HepG2 (cell line): Measurements from ENCODE around the gene INO80C. TPM values are rescaled to one million over a fixed set of nuclear protein-coding genes. Genes with fewer than 3 reads are reported as not detected.

Experiments used
- ATAC-seq: fragments of 200-7000 bp; cut with Tn5 transposase; 3 replicates; pipeline ENCODE4 v1.9.1; 2020; ENCODE audit warnings: mild to moderate bottlenecking, moderate library complexity
- BruUV-seq: library from RNA; stranded (reverse); fragments of 400-500 nt; replicated peaks from 2 replicates; lab custom pipeline; 2021; lab: Mats Ljungman, UMichigan
- CTCF ChIA-PET: fragments of 300-600 bp; formaldehyde crosslinking; extraction: SDS; loops from one replicate; lab custom pipeline; 2021; ENCODE audit warnings: low total read pairs, inconsistent platforms, low intra/inter-chr PET ratio; lab: Yijun Ruan, JAX
- POLR2A ChIA-PET: fragments of 350-600 bp; sonication (Branson Sonifier 250); formaldehyde crosslinking; loops from one replicate; lab custom pipeline; 2020; ENCODE audit warnings: antibody characterized with exemption, inconsistent platforms; lab: Yijun Ruan, JAX
- DNase-seq: peaks from one replicate; pipeline ENCODE4 v3.0.0-alpha.2; 2015; ENCODE audit warnings: low spot score
- FAIRE-seq: peaks from 3 replicates; lab custom pipeline; 2011; peaks lifted over from hg19 to GRCh38; lab: Jason Lieb, UNC
- H2AFZ ChIP-seq: one replicate; pipeline ENCODE4 v1.6.1; 2011; ENCODE audit warnings: low read length, inconsistent platforms
- H3K27ac ChIP-seq: fragments of 300-600 bp; 3 replicates; pipeline ENCODE4 v1.8.0; 2011; ENCODE audit warnings: mixed run types, mild to moderate bottlenecking, mixed read lengths, low read length, inconsistent platforms; ENCODE audit not compliant: insufficient read depth; ENCODE audit errors: extremely low read length
- H3K27me3 ChIP-seq, 2 experiments: fragments of 200-600 bp in 1 of 2; 2 replicates in 1 of 2; 3 replicates in 1 of 2; pipeline versions ENCODE4 v1.6.0 to v1.8.0; 2011; ENCODE audit warnings: low read length in 2 of 2, mild to moderate bottlenecking in 2 of 2, moderate library complexity in 2 of 2, inconsistent platforms in 1 of 2; ENCODE audit not compliant: insufficient read depth in 2 of 2, control insufficient read depth in 1 of 2
- H3K36me3 ChIP-seq, 2 experiments: fragments of 200-600 bp in 1 of 2; replicated peaks in 1 of 2; 2 replicates in 1 of 2; 3 replicates in 1 of 2; pipeline versions ENCODE4 v1.5.1 to v1.8.0; 2011; ENCODE audit warnings: low read length in 2 of 2, inconsistent platforms in 1 of 2; ENCODE audit not compliant: insufficient read depth in 2 of 2, control insufficient read depth in 1 of 2
- H3K4me1 ChIP-seq: 2 replicates; pipeline ENCODE4 v1.5.1; 2012; ENCODE audit warnings: low read length, inconsistent platforms; ENCODE audit not compliant: insufficient read depth
- H3K4me2 ChIP-seq: 2 replicates; pipeline ENCODE4 v1.6.0; 2011; ENCODE audit warnings: low read depth, low read length, inconsistent platforms
- H3K4me3 ChIP-seq, 3 experiments: fragments of 200-600 bp in 1 of 3; sonication (generic), shearing (Covaris generic) in 1 of 3; replicated peaks in 1 of 3; 2 replicates each; pipeline ENCODE4 v1.5.1; 2011 to 2016; ENCODE audit warnings: low read length in 3 of 3, inconsistent platforms in 2 of 3, low read depth in 2 of 3, mild to moderate bottlenecking in 2 of 3, control low read depth in 1 of 3, mixed read lengths in 1 of 3; ENCODE audit not compliant: insufficient read depth in 1 of 3
- H3K79me2 ChIP-seq: one replicate; pipeline ENCODE4 v1.6.1; 2011; ENCODE audit warnings: low read length, inconsistent platforms; ENCODE audit not compliant: insufficient read depth
- H3K9ac ChIP-seq: 2 replicates; pipeline ENCODE4 v1.6.0; 2011; ENCODE audit warnings: mild to moderate bottlenecking, low read depth, low read length, inconsistent platforms; ENCODE audit not compliant: insufficient read depth
- H3K9me3 ChIP-seq: 2 replicates; pipeline ENCODE4 v1.5.1; 2012; ENCODE audit warnings: mild to moderate bottlenecking, low read length
- H4K20me1 ChIP-seq: 2 replicates; pipeline ENCODE4 v1.6.0; 2011; ENCODE audit warnings: inconsistent platforms, mild to moderate bottlenecking, low read length, moderate library complexity; ENCODE audit not compliant: insufficient read depth
- AHR ChIP-seq: IDR thresholded peaks from 2 replicates; pipeline ENCODE4 v1.6.1; 2018; ENCODE audit warnings: missing genetic modification reagents, missing compliant biosample characterization
- CEBPG ChIP-seq: IDR thresholded peaks from 2 replicates; pipeline ENCODE4 v1.6.1; 2016
- GATAD1 ChIP-seq: IDR thresholded peaks from 2 replicates; pipeline ENCODE4 v1.6.1; 2016; ENCODE audit warnings: missing genetic modification reagents, missing compliant biosample characterization
- GATAD2A ChIP-seq: IDR thresholded peaks from 2 replicates; pipeline ENCODE4 v1.6.1; 2016
- KDM2A ChIP-seq: sonication (generic); formaldehyde crosslinking; IDR thresholded peaks from 2 replicates; pipeline ENCODE4 v1.4.0; 2020; ENCODE audit warnings: low read depth, missing genetic modification reagents, borderline replicate concordance
- KLF9 ChIP-seq: IDR thresholded peaks from 2 replicates; pipeline ENCODE4 v1.6.1; 2016; ENCODE audit warnings: low read depth
- MEF2D ChIP-seq: sonication (generic); formaldehyde crosslinking; IDR thresholded peaks from 2 replicates; pipeline ENCODE4 v1.5.1; 2020; ENCODE audit warnings: mild to moderate bottlenecking, missing genetic modification reagents
- MIER3 ChIP-seq: IDR thresholded peaks from 2 replicates; pipeline ENCODE4 v1.6.1; 2016; ENCODE audit warnings: missing compliant biosample characterization, borderline replicate concordance
- PTBP1 ChIP-seq: fragments of 200-400 bp; formaldehyde crosslinking; IDR thresholded peaks from 2 replicates; pipeline ENCODE4 v1.6.1; 2018; ENCODE audit warnings: low read length, low read depth; ENCODE audit not compliant: poor library complexity, severe bottlenecking
- RAD21 ChIP-seq: fragments of 450-650 bp; formaldehyde crosslinking; IDR thresholded peaks from 2 replicates; pipeline ENCODE4 v1.5.0; 2020; ENCODE audit warnings: mild to moderate bottlenecking
- RELA ChIP-seq: sonication (generic); formaldehyde crosslinking; IDR thresholded peaks from 2 replicates; pipeline ENCODE4 v1.4.0; 2020; ENCODE audit warnings: missing genetic modification reagents
- REPIN1 ChIP-seq: sonication (generic); formaldehyde crosslinking; IDR thresholded peaks from 2 replicates; pipeline ENCODE4 v1.8.0; 2022; ENCODE audit warnings: missing genetic modification reagents, low read depth, mild to moderate bottlenecking, borderline replicate concordance
- TCF12 ChIP-seq, 2 experiments: fragments of 450-650 bp in 1 of 2; sonication (generic) in 1 of 2; formaldehyde crosslinking in 1 of 2; IDR thresholded peaks; 2 replicates each; pipeline versions ENCODE4 v1.6.1 to v1.8.0; 2017 to 2022; ENCODE audit warnings: antibody characterized with exemption in 1 of 2, mild to moderate bottlenecking in 1 of 2, missing genetic modification reagents in 1 of 2, moderate library complexity in 1 of 2
- TCF7 ChIP-seq: sonication (generic); IDR thresholded peaks from 2 replicates; pipeline ENCODE4 v1.6.1; 2016; ENCODE audit warnings: antibody characterized with exemption, low read depth
- U2AF2 ChIP-seq: fragments of 200-400 bp; formaldehyde crosslinking; IDR thresholded peaks from 2 replicates; pipeline ENCODE4 v1.6.1; 2017; ENCODE audit warnings: low read depth, mild to moderate bottlenecking, low read length
- ZBTB4 ChIP-seq: sonication (generic); formaldehyde crosslinking; IDR thresholded peaks from 2 replicates; pipeline ENCODE4 v1.4.0; 2020; ENCODE audit warnings: missing genetic modification reagents, mild to moderate bottlenecking, borderline replicate concordance
- ZNF12 ChIP-seq: sonication (generic); formaldehyde crosslinking; IDR thresholded peaks from 2 replicates; pipeline ENCODE4 v1.5.0; 2020; ENCODE audit warnings: missing genetic modification reagents
- ZNF503 ChIP-seq: sonication (generic); formaldehyde crosslinking; IDR thresholded peaks from 2 replicates; pipeline ENCODE4 v1.4.0; 2020; ENCODE audit warnings: missing genetic modification reagents
- ZNF784 ChIP-seq: sonication (generic); formaldehyde crosslinking; IDR thresholded peaks from 2 replicates; pipeline ENCODE4 v1.5.1; 2020; ENCODE audit warnings: missing genetic modification reagents, mild to moderate bottlenecking, borderline replicate concordance
- WGBS: methylation state at CpG from one replicate; pipeline ENCODE4 v1.1.6; 2017; ENCODE audit warnings: low lambda C conversion rate; 5-methylcytosine and 5-hydroxymethylcytosine counted together
- in situ Hi-C: cut with HindIII; loops from 2 replicates; pipeline ENCODE4 v1.10.0; 2017; ENCODE audit warnings: low pct_unique_long_range_greater_than_20kb; ENCODE audit not compliant: extremely low pct_ligation_motif_present
- intact Hi-C: fragments of 100-400 bp; cut with micrococcal nuclease; formaldehyde crosslinking; loops from one replicate; pipeline ENCODE4 v1.10.0; 2022; ENCODE audit not compliant: unreplicated experiment
- polyA plus RNA-seq, 8 experiments: library from polyadenylated mRNA; depleted of rRNA in 3 of 8; stranded (reverse) in 7 of 8; unstranded in 1 of 8; fragments of >200 nt; fragmentation: Illumina TruSeq in 4 of 8; extraction: Trizol in 4 of 8; gene quantifications; 2 replicates each; pipeline versions ENCODE4 v1.2.1 to v1.2.3, GENCODE V29; 2011 to 2016; ENCODE audit warnings: low read depth in 4 of 8, missing spikeins in 1 of 8, mixed read lengths in 1 of 8; ENCODE audit not compliant: insufficient read depth in 1 of 8
- total RNA-seq, 5 experiments: library from RNA; depleted of rRNA; stranded (reverse); fragments of >200 nt; fragmentation: Illumina TruSeq; extraction: Trizol; gene quantifications; 2 replicates each; pipeline ENCODE4 v1.2.3, GENCODE V29; 2016; ENCODE audit warnings: low read depth in 1 of 5

Gene INO80C
- total and polyA plus RNA-seq, 2 of the 13 experiments (the other 11 are each of a cell fraction or from before 2014, with no cell fraction given) = 8.2 to 15.4 TPM

- Histone ChIP-seq H3K9me3 (no peaks in the 10 kb centered on the region), H3K27ac (no peak overlapping the region), H3K79me2 (no peaks in the 10 kb centered on the region), H3K36me3 (peaks cover under 1 to 2% of the 10 kb centered on the region in 2 experiments; a peak in 2 of 5 replicates), H3K4me2 (no peak overlapping the region), H3K27me3 (no peaks in the 10 kb centered on the region), H4K20me1 (no peaks in the 10 kb centered on the region), H3K4me3 (no peak overlapping the region), H2AFZ (no peak overlapping the region), H3K9ac (no peak overlapping the region), H3K4me1 (peaks cover 14% of the 10 kb centered on the region)
- CTCF ChIA-PET = no interaction called here
- DNase-seq = no peak
- FAIRE-seq = no peak
- intact Hi-C loops (no loop called here), in situ Hi-C loops (no loop called here)
- 90% methylated on average over 4 of the region's 4 CpGs for WGBS
- no peak for TF ChIP-seq ZNF12 (CRISPR knock-in tag)
- TF ChIP-seq GATAD2A = no peak
- TF ChIP-seq TCF7 = no peak
- TF ChIP-seq GATAD1 = no peak
- TF ChIP-seq MEF2D (CRISPR knock-in tag) = no peak
- TF ChIP-seq TCF12 (IDR thresholded peaks at IDR 0.05) = no peak
- TF ChIP-seq TCF12 (CRISPR knock-in tag; IDR thresholded peaks at IDR 0.05) = no peak
- TF ChIP-seq ZNF784 = no peak
- TF ChIP-seq REPIN1 (CRISPR knock-in tag) = no peak
- TF ChIP-seq ZBTB4 (CRISPR knock-in tag) = no peak
- TF ChIP-seq RELA (CRISPR knock-in tag) = no peak
- TF ChIP-seq PTBP1 = no peak
- no peak for TF ChIP-seq MIER3 (CRISPR knock-in tag)
- TF ChIP-seq KLF9 (CRISPR knock-in tag) = no peak
- TF ChIP-seq RAD21 (CRISPR knock-in tag) = no peak
- no peak for TF ChIP-seq AHR (CRISPR knock-in tag)
- no peak for TF ChIP-seq ZNF503 (CRISPR knock-in tag)
- no peak for TF ChIP-seq KDM2A
- no peak for TF ChIP-seq CEBPG (CRISPR knock-in tag)
- TF ChIP-seq U2AF2 = no peak
- POLR2A ChIA-PET = no interaction called here
- no peak for ATAC-seq
- no TSS peak for BruUV-seq
These were observed 33.9 kb downstream of the INO80C start for GRCh38 chr18:35463827-35464226.
